Measurements from ENCODE around the gene LYPD4.
"Not testable (repeated sequence)": the region's sequence is repeated elsewhere in the genome, so short reads cannot be mapped to it uniquely, and the experiment has no call there.

Gene LYPD4

GRCh38 chr19:41799444-41800000, 45.0 kb downstream of the LYPD4 start:
- no peak for DNase-seq (ENCODE audit: low read depth)

GRCh38 chr19:41796901-41797300, 47.6 kb downstream of the LYPD4 start:
- no peak for DNase-seq (ENCODE audit: low read depth)

DNA sequence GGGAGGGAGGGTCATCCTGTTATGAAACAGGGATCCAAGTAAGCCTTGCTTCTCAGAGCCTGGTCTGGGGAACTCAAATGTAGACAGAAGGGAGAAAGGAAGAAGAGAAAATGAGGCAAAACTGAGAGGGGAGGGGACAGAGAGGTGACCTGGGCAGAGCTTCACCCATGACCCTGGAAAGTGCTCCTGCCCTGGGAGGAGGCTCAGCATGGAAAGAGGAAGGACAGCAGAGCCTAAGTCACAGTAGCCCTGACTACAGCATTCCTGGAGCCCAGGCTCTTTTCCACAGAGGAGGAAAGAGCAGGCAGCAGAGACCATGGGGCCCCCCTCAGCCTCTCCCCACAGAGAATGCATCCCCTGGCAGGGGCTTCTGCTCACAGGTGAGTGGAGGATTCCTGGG, 48.1 kb downstream of the LYPD4 start, which contains the start of gene CEACAM3:
Gene CEACAM3 (plus strand): TSS at position 226 of the 400 bp plus-strand sequence. CDS start 91 bp downstream, at position 317.
- no peak for DNase-seq (ENCODE audit: low read depth)

DNA sequence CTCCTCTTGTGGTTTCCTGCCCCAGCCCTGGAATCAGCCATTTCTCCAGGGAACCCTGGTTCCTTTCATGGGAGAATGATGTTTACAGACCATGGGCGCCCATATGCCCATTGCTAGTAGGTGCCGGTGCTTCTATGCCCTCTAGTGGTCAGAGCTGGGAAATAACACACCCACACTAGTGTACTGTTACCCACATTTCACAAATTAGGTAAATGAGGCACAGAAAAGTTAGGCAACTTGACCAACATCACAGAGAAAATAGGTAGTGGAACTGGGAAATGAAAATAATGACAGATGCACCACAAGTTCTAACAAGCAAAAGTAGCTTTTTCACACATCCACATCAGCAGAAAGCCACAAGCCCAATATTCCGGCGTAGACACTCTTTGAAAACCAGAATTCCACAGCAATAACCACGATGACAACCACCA, 49.4 kb downstream of the LYPD4 start:
- peak; percentile 23 for DNase-seq (ENCODE audit: low read depth)

DNA sequence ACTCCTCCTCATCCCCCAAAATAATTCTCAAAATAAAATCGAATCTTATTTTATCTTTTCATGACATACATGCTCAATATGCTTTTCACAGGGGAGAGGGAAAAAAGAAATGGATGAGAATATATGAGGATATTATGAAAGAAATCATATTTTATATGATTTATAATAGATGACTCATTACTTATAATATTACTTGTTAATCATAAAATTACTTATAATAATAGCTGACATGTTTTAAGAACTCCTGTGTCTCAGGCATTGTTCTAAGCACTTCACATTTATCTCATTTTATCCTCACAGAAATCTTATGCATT, 51.1 kb downstream of the LYPD4 start:
- DNase-seq (ENCODE audit: low read depth), result no peak

GRCh38 chr19:41792513-41793413, 51.7 kb downstream of the LYPD4 start:
- DNase-seq (ENCODE audit: low read depth), result no peak

DNA sequence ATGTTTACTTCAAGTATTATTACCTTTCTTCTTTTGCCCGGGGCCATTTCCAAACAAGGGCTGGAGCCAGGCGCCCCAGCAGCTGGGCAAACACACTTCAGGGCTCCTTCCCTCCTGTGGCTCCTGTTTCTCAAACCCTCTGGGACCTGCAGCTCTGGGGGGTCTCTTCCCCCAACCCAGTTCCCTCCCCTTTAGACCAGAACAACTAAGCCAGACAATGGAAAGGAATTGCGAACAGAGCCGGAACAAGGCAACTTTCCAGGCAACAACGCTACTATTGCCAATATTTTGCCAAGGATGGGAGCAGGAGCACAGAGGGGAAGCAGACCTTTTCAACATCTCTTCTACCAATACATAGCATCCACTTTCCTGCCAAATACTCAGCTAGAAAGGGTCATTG, 55.4 kb downstream of the LYPD4 start:
- DNase-seq (ENCODE audit: low read depth), result not testable (repeated sequence)

DNA sequence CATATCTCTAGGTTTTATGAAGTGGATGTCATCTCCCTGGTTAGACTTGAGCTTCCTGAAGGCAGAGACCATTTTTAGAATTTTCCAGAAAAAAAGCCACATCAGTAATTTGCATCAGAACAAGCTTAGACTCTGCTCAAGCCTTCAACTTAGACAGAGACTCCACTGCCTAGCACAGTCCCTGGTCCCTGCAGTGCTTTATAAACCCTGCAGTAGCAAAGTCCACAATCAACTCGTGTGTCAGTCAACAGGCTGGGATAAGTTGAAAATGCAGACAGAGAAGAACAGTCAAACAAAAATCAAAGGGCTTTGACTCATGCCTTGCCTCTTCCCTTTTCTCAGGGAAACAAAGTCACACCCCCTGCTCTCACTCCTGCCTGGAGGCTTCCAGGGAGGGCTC, 56.0 kb downstream of the LYPD4 start:
- not testable (repeated sequence) for DNase-seq (ENCODE audit: low read depth)
